ENCODE measurements around the gene ARL15. TPM values are rescaled to one million over a fixed set of nuclear protein-coding genes. Genes with fewer than 3 reads are reported as not detected.
"Not testable (repeated sequence)": the region's sequence is repeated elsewhere in the genome, so short reads cannot be mapped to it uniquely, and the experiment has no call there.

ARL15 gene
- total RNA-seq, 1 donor from 2014 or later: 14.0 TPM

DNA sequence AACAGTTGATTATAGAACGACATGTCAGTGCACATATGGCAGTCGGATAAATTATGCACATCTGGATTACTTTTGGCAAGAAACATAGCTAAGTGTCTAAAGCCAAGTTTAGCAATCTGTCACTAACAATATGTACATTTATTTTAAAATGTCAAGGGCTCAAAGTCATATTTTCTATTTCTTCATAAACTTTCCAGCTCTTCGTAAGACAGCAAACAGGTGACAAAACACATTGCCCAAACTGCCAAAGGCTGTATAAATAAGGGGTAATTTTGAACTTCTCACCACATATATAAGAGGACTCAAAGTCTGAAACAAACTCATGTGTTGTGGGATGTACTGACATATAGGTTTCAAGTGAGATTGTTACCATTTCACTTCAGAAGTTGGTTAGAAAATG is 237.2 kb downstream of the ARL15 start:
- no peak for DNase-seq (ENCODE audit: low spot score)
- TF ChIP-seq, protein P1, sequence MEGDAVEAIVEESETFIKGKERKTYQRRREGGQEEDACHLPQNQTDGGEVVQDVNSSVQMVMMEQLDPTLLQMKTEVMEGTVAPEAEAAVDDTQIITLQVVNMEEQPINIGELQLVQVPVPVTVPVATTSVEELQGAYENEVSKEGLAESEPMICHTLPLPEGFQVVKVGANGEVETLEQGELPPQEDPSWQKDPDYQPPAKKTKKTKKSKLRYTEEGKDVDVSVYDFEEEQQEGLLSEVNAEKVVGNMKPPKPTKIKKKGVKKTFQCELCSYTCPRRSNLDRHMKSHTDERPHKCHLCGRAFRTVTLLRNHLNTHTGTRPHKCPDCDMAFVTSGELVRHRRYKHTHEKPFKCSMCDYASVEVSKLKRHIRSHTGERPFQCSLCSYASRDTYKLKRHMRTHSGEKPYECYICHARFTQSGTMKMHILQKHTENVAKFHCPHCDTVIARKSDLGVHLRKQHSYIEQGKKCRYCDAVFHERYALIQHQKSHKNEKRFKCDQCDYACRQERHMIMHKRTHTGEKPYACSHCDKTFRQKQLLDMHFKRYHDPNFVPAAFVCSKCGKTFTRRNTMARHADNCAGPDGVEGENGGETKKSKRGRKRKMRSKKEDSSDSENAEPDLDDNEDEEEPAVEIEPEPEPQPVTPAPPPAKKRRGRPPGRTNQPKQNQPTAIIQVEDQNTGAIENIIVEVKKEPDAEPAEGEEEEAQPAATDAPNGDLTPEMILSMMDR (IDR thresholded peaks at IDR 0.05): no peak
- no peaks in the 10 kb centered on the region for H3K36me3 Mint-ChIP-seq (ENCODE audit: low read depth)
- H3K27me3 Mint-ChIP-seq (ENCODE audit: low read depth): no peaks in the 10 kb centered on the region
- no peak overlapping the region for H3K27ac Mint-ChIP-seq (ENCODE audit: unreplicated experiment)
- H3K4me3 Mint-ChIP-seq (ENCODE audit: unreplicated experiment): no peak overlapping the region
- peaks cover 6% of the 10 kb centered on the region for H3K4me1 Mint-ChIP-seq (ENCODE audit: low read depth)
- no peaks in the 10 kb centered on the region for H3K9me3 Mint-ChIP-seq (ENCODE audit: low read depth)

DNA sequence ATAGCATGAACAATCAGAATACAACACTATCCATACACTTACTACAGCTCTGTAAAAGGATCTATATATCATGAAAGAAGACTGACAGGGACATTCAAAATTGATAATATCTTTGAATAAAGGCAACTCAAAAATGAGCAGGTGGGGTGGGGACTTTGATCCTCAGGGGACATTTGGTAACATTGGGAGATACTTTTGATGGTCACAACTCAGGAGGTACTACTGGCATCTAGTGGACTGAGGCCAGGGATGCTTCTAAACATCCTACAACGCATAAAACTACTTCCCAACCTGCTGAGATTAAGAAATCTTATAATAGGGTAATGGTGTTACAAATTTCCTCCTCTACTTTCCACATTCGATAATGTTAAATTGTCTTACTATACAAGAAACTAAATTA is 243.9 kb downstream of the ARL15 start:
- TF ChIP-seq, protein P1 (IDR thresholded peaks at IDR 0.05): peak; percentile 53
- Mint-ChIP-seq H3K27me3 (ENCODE audit: low read depth) (no peaks in the 10 kb centered on the region), H3K27ac (ENCODE audit: unreplicated experiment) (no peak overlapping the region), H3K4me3 (ENCODE audit: unreplicated experiment) (no peak overlapping the region), H3K36me3 (ENCODE audit: low read depth) (no peaks in the 10 kb centered on the region), H3K4me1 (ENCODE audit: low read depth) (peaks cover 31% of the 10 kb centered on the region), H3K9me3 (ENCODE audit: low read depth) (peaks cover 3% of the 10 kb centered on the region)
- DNase-seq (ENCODE audit: low spot score): no peak

DNA sequence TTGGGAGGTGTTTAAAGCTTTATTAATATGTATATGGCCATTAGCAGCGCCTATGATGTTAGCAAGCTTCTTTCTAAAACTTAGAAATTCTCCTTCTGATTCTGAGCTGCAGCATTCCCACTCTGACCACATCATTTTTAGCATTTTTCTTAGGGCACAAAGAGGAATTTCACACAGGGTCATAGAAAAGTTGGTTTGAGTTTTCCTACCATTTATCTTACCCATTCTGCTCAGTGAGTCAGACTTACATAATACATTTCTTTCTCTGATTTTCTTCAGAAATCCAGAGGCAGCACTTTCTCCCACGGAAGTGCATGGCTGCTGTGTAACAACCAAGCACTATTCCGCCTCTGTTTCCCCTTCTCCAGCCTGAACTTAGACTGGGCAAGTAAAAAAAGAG is 246.6 kb downstream of the ARL15 start:
- no peaks in the 10 kb centered on the region for H3K27me3 Mint-ChIP-seq (ENCODE audit: low read depth)
- no peaks in the 10 kb centered on the region for H3K36me3 Mint-ChIP-seq (ENCODE audit: low read depth)
- H3K9me3 Mint-ChIP-seq (ENCODE audit: low read depth): peaks cover 3% of the 10 kb centered on the region
- H3K4me1 Mint-ChIP-seq (ENCODE audit: low read depth): peaks cover 31% of the 10 kb centered on the region
- TF ChIP-seq, protein P1 (IDR thresholded peaks at IDR 0.05): no peak
- peak overlapping the region; percentile 85 for H3K27ac Mint-ChIP-seq (ENCODE audit: unreplicated experiment)
- no peak for DNase-seq (ENCODE audit: low spot score)
- H3K4me3 Mint-ChIP-seq (ENCODE audit: unreplicated experiment): no peak overlapping the region

DNA sequence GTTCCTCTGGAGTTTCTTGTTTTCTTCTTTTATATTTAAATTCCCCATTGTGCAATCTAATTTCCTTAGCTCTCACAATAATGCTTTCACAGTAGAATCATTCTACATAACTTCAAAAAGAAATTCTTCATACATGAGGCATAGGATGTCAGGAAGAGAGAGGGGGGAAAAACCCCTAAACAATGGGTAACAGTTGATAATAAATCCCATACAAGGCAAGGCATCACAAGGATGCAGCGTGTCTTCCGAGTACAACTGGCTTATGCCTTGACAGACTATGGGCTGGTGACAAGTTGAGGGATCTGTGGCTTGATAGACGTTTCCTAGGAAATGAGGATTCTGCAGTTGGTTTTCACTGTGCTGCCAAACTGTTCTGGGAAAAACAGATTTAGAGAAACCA is 247.4 kb downstream of the ARL15 start:
- H3K9me3 Mint-ChIP-seq (ENCODE audit: low read depth): peaks cover 3% of the 10 kb centered on the region
- no peaks in the 10 kb centered on the region for H3K27me3 Mint-ChIP-seq (ENCODE audit: low read depth)
- peak overlapping the region; percentile 82 for H3K27ac Mint-ChIP-seq (ENCODE audit: unreplicated experiment)
- DNase-seq (ENCODE audit: low spot score): no peak
- TF ChIP-seq, protein P1 (IDR thresholded peaks at IDR 0.05): no peak
- no peak overlapping the region for H3K4me3 Mint-ChIP-seq (ENCODE audit: unreplicated experiment)
- peaks cover 31% of the 10 kb centered on the region for H3K4me1 Mint-ChIP-seq (ENCODE audit: low read depth)
- no peaks in the 10 kb centered on the region for H3K36me3 Mint-ChIP-seq (ENCODE audit: low read depth)

DNA sequence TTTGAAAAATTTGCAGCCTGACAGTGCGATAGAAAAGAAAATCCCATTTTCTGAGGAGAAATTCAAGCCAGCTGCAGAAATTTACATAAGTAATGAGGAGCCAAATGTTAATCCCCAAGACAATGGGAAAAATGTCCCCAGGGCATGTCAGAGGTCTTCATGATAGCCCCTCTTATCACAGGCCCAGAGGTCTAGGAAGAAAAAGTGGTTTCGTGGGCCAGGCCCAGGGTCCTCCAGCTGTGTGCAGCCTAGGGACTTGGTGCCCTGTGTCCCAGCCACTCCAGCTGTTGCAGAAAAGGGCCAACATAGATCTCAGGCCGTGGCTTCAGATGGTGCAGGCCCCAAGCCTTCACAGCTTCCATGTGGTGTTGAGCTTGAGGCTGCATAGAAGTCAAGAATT is 249.5 kb downstream of the ARL15 start:
- H3K4me1 Mint-ChIP-seq (ENCODE audit: low read depth): peaks cover 35% of the 10 kb centered on the region
- not testable (repeated sequence) for H3K27me3 Mint-ChIP-seq (ENCODE audit: low read depth); DNase-seq (ENCODE audit: low spot score); H3K36me3 Mint-ChIP-seq (ENCODE audit: low read depth); H3K9me3 Mint-ChIP-seq (ENCODE audit: low read depth); H3K27ac Mint-ChIP-seq (ENCODE audit: unreplicated experiment); H3K4me3 Mint-ChIP-seq (ENCODE audit: unreplicated experiment)

DNA sequence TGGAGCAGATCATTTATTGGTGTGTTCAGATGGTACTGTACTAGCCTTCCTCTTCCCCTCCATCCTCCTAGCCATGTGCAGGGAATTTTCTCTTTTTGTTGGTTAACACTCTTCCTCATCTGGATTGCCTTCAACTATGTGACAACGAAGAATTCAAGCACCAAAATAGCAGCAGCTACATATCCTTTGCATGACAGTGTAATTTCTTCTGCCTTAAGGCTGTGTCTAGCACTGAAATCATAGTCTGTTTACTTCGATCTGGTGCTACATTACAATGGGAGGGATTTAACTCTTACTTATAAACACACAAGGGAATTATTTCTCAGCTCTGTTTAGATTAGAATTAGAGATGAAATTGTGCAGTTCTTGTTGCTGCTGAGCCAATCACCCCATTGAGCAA is 260.4 kb downstream of the ARL15 start:
- Mint-ChIP-seq H3K27me3 (ENCODE audit: low read depth) (no peaks in the 10 kb centered on the region), H3K9me3 (ENCODE audit: low read depth) (no peaks in the 10 kb centered on the region), H3K4me3 (ENCODE audit: unreplicated experiment) (no peak overlapping the region), H3K36me3 (ENCODE audit: low read depth) (no peaks in the 10 kb centered on the region), H3K4me1 (ENCODE audit: low read depth) (peaks cover 18% of the 10 kb centered on the region), H3K27ac (ENCODE audit: unreplicated experiment) (peak overlapping the region; percentile 0)
- no peak for DNase-seq (ENCODE audit: low spot score)
- TF ChIP-seq, protein P1 (IDR thresholded peaks at IDR 0.05): no peak

Measured in chondrocyte (in vitro differentiated cells).